ENCODE measurements around the gene GIPR. TPM values are rescaled to one million over a fixed set of nuclear protein-coding genes. Genes with fewer than 3 reads are reported as not detected.
A peak's percentile ranks its signal among the peaks of the same experiment; 100 is the strongest.

GIPR gene
- total and polyA plus RNA-seq, 2 experiments from 2014 or later, result 0.42 to 1.2 TPM

DNA sequence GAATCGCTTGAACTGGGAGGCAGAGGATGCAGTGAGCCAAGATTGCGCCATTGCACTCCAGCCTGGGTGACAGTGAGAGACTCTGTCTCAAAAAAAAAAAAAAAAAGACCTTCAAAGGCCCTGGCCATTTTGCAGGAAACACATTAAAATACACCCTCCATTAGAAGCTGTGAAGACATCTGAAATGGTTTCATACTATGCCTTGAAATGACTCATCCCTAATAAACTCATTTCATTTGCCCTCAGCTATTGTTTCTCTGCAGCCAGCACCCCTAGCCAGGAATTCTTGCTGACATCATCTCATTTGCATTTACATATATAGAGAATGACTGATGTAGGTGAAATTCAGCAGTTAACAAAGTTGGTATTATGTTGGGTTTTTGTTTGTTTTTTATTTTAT lies 37.6 kb upstream of the GIPR start:
- H3K27ac ChIP-seq (ENCODE audit: low read depth), result peak overlapping the region; percentile 83; the same call in 1 of the 2 replicates
- ATAC-seq, result no peak; the same call in 2 of the 3 replicates

More for the DNA sequence above, 37.6 kb upstream of the GIPR start:
- H4K20me1 ChIP-seq (replicated peaks; ENCODE audit: insufficient read depth), result no peaks in the 10 kb centered on the region
- H2AFZ ChIP-seq, result no peak overlapping the region
- no peaks in the 10 kb centered on the region for H3K9me2 ChIP-seq (ENCODE audit: insufficient read depth)
- peaks cover 7% of the 10 kb centered on the region; the same call in 1 of the 2 replicates for H3F3A ChIP-seq (replicated peaks; ENCODE audit: low read depth)
- no peak overlapping the region for H3K4me2 ChIP-seq
- TF ChIP-seq POLR2AphosphoS5 (IDR thresholded peaks at IDR 0.05; ENCODE audit: low read depth) (no peak), STAT1 (IDR thresholded peaks at IDR 0.05; ENCODE audit: unreplicated experiment) (no peak), REST (IDR thresholded peaks at IDR 0.05; ENCODE audit: unreplicated experiment) (no peak), ZNF114 (CRISPR knock-in tag; IDR thresholded peaks at IDR 0.05) (no peak), EZH2phosphoT487 (IDR thresholded peaks at IDR 0.05; ENCODE audit: unreplicated experiment) (no peak), NANOG (IDR thresholded peaks at IDR 0.05; ENCODE audit: borderline replicate concordance) (no peak), ETS1 (IDR thresholded peaks at IDR 0.05) (no peak), JUNB (IDR thresholded peaks at IDR 0.05; ENCODE audit: unreplicated experiment) (no peak), EZH2 (IDR thresholded peaks at IDR 0.05; ENCODE audit: low read depth, unreplicated experiment) (no peak), CREB1 (CRISPR knock-in tag; IDR thresholded peaks at IDR 0.05; ENCODE audit: low read depth) (no peak)
- H3K36me3 ChIP-seq (ENCODE audit: insufficient read depth), result no peaks in the 10 kb centered on the region
- peaks cover 22% of the 10 kb centered on the region for H3K4me1 Mint-ChIP-seq
- H3K4me1 ChIP-seq (ENCODE audit: insufficient read depth), result peaks cover 5% of the 10 kb centered on the region
- H3K27me3 Mint-ChIP-seq (ENCODE audit: insufficient read depth, low read depth, poor library complexity), result peaks cover 16% of the 10 kb centered on the region
- no peaks in the 10 kb centered on the region for H3K9me3 Mint-ChIP-seq
- H3K79me2 ChIP-seq (replicated peaks; ENCODE audit: insufficient read depth), result no peaks in the 10 kb centered on the region
- H3K4me3 Mint-ChIP-seq, result no peak overlapping the region
- no peaks in the 10 kb centered on the region for H3K27me3 ChIP-seq (ENCODE audit: insufficient read depth)
- no peak overlapping the region; the same call in 1 of the 2 replicates for H3K27ac Mint-ChIP-seq
- peak; percentile 71 for DNase-seq (ENCODE audit: low spot score)
- no peak overlapping the region for H3K4me3 ChIP-seq
- peaks cover 5% of the 10 kb centered on the region; the same call in 2 of the 3 replicates for H3K36me3 Mint-ChIP-seq (ENCODE audit: low read depth)

Data from GM23338 (cell line).